Natural killer cell treated with Interleukin-12 subunit alpha and Interleukin-12 subunit beta and Interleukin-15 and Interleukin-18, amount 100 ng/mL, for 72 hours (primary cell): Measurements from ENCODE around the gene ZSCAN25. TPM values are rescaled to one million over a fixed set of nuclear protein-coding genes. Genes with fewer than 3 reads are reported as not detected.
A peak's percentile ranks its signal among the peaks of the same experiment; 100 is the strongest.
"Not testable (repeated sequence)": the region's sequence is repeated elsewhere in the genome, so short reads cannot be mapped to it uniquely, and the experiment has no call there.

ENCODE experiments used
- ATAC-seq, 2 donors: fragments of 150-1000 bp; cut with Tn5 transposase in 1 of 2; sonication (Bioruptor Pico), chemical (Tn5 transposase) in 1 of 2; 2 replicates each; pipeline ENCODE4 v1.10.0; 2021
- DNase-seq: peaks from one replicate; pipeline ENCODE4 v3.0.0; 2022; ENCODE audit warnings: low spot score
- H3K27ac Mint-ChIP-seq, 2 donors: 1 replicate in 1 of 2; 2 replicates in 1 of 2; pipeline ENCODE4 v1.8.0; 2022; ENCODE audit warnings: mixed read lengths in 2 of 2, mild to moderate bottlenecking in 1 of 2, moderate library complexity in 1 of 2
- H3K27me3 Mint-ChIP-seq, 2 donors: 1 replicate in 1 of 2; 2 replicates in 1 of 2; pipeline ENCODE4 v1.8.0; 2022; ENCODE audit warnings: mixed read lengths in 2 of 2
- H3K36me3 Mint-ChIP-seq: one replicate; pipeline ENCODE4 v1.8.0; 2022; ENCODE audit warnings: mixed read lengths
- H3K4me1 Mint-ChIP-seq, 2 donors: 1 replicate in 1 of 2; 2 replicates in 1 of 2; pipeline ENCODE4 v1.8.0; 2022; ENCODE audit warnings: low read depth in 2 of 2, mixed read lengths in 2 of 2, mild to moderate bottlenecking in 1 of 2
- H3K4me3 Mint-ChIP-seq: one replicate; pipeline ENCODE4 v1.8.0; 2022; ENCODE audit warnings: mixed read lengths
- H3K9me3 Mint-ChIP-seq: 2 replicates; pipeline ENCODE4 v1.8.0; 2022; ENCODE audit warnings: mixed read lengths
- total RNA-seq, 2 donors: library from RNA; stranded (reverse); gene quantifications; one replicate each; pipeline ENCODE4 v1.2.3, GENCODE V29; 2022

ZSCAN25 gene
- 10 to 100 TPM; 26.5 to 33.3 TPM for total RNA-seq

DNA sequence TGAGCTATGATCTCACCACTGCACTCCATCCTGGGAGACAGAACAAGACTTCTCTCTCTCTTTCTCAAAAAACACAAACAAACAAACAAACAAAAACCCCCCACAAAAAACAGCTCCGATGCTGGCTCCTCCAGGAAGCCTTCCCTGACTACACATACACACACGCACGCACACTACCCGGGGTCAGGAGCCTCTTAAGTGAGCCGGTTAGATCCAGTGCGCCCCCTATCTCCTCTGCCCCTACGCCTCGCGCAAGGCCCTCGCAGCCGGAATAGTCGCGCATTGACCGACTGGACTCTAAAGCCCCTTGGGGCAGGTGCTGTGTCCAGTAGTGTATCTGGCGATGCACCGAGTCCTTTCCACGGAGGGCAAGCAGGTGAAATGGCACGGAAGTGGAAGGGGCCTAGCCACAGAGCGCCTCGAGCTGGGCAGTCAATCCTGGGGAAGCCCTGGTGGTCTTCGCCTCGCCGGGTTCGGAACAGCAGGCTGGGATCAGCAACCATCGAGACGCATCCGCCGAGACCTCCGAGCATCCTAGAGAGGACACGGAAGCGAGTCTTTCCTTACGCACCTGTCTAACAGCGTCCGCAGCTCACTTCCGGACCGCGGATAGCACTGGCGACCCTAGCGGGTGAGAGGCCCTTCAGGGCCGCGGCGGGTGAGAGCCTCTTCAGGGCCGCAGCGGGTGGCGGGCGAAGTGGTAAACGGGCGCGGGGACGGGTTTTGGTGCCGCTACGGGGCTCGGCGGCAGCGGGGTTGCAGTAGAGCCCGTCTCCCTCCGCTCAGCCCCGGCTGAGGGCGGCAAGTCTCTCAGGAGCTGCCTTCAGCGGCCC is at the start of gene ZSCAN25:
Gene ZSCAN25 (plus strand): TSS at position 588 of the 833 bp plus-strand sequence. CDS start 2,661 bp downstream, outside the sequence.
- ATAC-seq, result peak; percentile 97 to 98
- H3K4me1 Mint-ChIP-seq, result peaks cover 36 to 37% of the 10 kb centered on the region in 2 donors
- H3K9me3 Mint-ChIP-seq, result no peaks in the 10 kb centered on the region
- DNase-seq, result peak; percentile 93
- peak within 1 kb of the TSS; percentile 82 to 90 for H3K27ac Mint-ChIP-seq
- no peaks in the 10 kb centered on the region for H3K27me3 Mint-ChIP-seq
- peaks cover 8% of the 10 kb centered on the region for H3K36me3 Mint-ChIP-seq
- H3K4me3 Mint-ChIP-seq, result peak within 1 kb of the TSS; percentile 89

GRCh38 chr7:99568770-99569169 is 48.0 kb upstream of the ZSCAN25 start:
- not testable (repeated sequence) for H3K27me3 Mint-ChIP-seq, H3K9me3 Mint-ChIP-seq, ATAC-seq, DNase-seq, H3K27ac Mint-ChIP-seq, H3K4me3 Mint-ChIP-seq
- Mint-ChIP-seq H3K4me1 (peaks cover 7 to 17% of the 10 kb centered on the region in 2 donors), H3K36me3 (peaks cover 29% of the 10 kb centered on the region)

DNA sequence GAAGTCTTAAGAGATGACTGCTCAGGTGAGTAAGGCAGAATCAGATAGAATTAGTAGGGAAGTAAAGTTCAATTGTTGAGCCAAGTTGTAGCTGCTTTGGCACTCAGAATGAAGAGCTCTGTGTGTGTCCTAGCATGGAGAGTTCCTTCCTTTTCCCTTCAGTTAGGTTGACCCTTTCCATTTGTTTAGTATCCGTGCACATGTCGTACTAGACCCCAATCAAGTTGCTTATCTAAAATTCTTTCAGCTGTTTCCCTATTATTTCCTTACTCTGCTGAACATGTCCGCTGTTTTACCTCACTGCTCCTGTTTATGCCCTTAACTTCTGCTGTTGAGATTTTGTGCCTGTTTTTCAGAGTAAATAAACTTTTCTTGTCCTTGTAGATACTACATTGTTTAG is 45.0 kb upstream of the ZSCAN25 start:
- no peak overlapping the region for H3K4me3 Mint-ChIP-seq
- peaks cover 18% of the 10 kb centered on the region for H3K36me3 Mint-ChIP-seq
- peak overlapping the region in 1 of 2 donors; percentile 38 for H3K27ac Mint-ChIP-seq
- ATAC-seq, result no peak
- H3K27me3 Mint-ChIP-seq, result no peaks in the 10 kb centered on the region
- H3K9me3 Mint-ChIP-seq, result no peaks in the 10 kb centered on the region
- H3K4me1 Mint-ChIP-seq, result peaks cover 0 to 3% of the 10 kb centered on the region in 2 donors
- DNase-seq, result no peak

DNA sequence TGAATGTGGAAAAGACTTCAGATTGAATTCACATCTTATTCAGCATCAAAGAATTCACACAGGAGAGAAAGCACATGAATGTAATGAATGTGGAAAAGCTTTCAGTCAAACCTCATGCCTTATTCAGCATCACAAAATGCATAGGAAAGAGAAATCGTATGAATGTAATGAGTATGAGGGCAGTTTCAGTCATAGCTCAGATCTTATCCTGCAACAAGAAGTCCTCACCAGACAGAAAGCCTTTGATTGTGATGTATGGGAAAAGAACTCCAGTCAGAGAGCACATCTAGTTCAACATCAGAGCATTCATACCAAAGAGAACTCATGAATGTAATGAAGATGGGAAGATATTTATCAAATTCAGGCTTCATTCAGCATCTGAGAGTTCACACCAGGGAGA is 43.5 kb upstream of the ZSCAN25 start:
- peaks cover 18% of the 10 kb centered on the region for H3K36me3 Mint-ChIP-seq
- H3K27ac Mint-ChIP-seq, result peak overlapping the region in 1 of 2 donors; percentile 7
- H3K9me3 Mint-ChIP-seq, result no peaks in the 10 kb centered on the region
- H3K4me1 Mint-ChIP-seq, result peaks cover 0 to 5% of the 10 kb centered on the region in 2 donors
- no peak for ATAC-seq
- no peak for DNase-seq
- no peak overlapping the region for H3K4me3 Mint-ChIP-seq
- H3K27me3 Mint-ChIP-seq, result no peaks in the 10 kb centered on the region

- Mint-ChIP-seq H3K4me1 (peaks cover 7 to 19% of the 10 kb centered on the region in 2 donors), H3K27me3 (no peaks in the 10 kb centered on the region), H3K4me3 (no peak overlapping the region), H3K27ac (no peak overlapping the region), H3K9me3 (no peaks in the 10 kb centered on the region), H3K36me3 (peaks cover 17% of the 10 kb centered on the region)
- DNase-seq (no peak), ATAC-seq (no peak)
These were observed 40.5 kb upstream of the ZSCAN25 start for GRCh38 chr7:99576251-99576650.

DNA sequence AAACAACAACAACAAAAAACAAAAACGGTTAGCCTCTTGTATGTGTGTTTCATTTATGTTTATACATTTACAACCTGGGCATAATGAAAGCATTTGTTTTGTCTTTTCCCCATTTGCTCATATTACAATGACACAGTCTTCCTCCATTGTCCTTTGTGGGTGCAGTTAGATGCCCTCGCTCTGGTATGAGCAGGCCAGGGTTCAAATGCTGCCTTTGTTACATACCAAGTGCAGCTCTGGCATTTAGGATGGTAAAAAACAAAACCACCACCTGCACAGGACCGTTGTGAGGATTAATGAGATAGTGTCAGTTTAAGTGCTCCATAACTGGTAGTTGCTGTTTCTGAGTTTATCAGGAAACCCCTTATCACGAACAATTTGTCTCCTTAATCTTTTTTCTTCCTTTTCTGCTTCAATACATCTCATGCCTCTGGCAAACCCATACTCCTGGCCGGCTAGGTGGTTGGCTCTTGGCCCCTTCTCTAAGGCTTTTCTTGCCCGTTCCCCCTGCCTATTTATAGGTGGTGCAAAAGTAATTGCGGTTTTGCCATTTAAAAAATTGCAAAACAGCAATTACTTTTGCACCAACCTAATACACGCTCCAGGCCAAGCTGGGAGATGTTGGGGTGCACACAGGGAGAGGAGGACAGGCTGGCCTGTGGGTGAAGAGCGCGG is 37.3 kb upstream of the ZSCAN25 start:
- peak overlapping the region in 1 of 2 donors; percentile 27 for H3K27ac Mint-ChIP-seq
- H3K4me3 Mint-ChIP-seq, result peak overlapping the region; percentile 83
- no peaks in the 10 kb centered on the region for H3K27me3 Mint-ChIP-seq
- ATAC-seq (no peak), DNase-seq (no peak)
- H3K9me3 Mint-ChIP-seq, result no peaks in the 10 kb centered on the region
- peaks cover 8 to 20% of the 10 kb centered on the region in 2 donors for H3K4me1 Mint-ChIP-seq
- H3K36me3 Mint-ChIP-seq, result no peaks in the 10 kb centered on the region

- no peaks in the 10 kb centered on the region for H3K36me3 Mint-ChIP-seq
- H3K27me3 Mint-ChIP-seq, result no peaks in the 10 kb centered on the region
- no peak for DNase-seq
- H3K9me3 Mint-ChIP-seq, result no peaks in the 10 kb centered on the region
- H3K4me3 Mint-ChIP-seq, result peak overlapping the region; percentile 83
- peaks cover 8 to 20% of the 10 kb centered on the region in 2 donors for H3K4me1 Mint-ChIP-seq
- ATAC-seq, result peak; percentile 68 to 71
- H3K27ac Mint-ChIP-seq, result peak overlapping the region in 1 of 2 donors; percentile 61
These were observed 36.6 kb upstream of the ZSCAN25 start for GRCh38 chr7:99579956-99580777.

- H3K4me3 Mint-ChIP-seq, result peak overlapping the region; percentile 83
- not testable (repeated sequence) for ATAC-seq, H3K9me3 Mint-ChIP-seq, H3K36me3 Mint-ChIP-seq, H3K27me3 Mint-ChIP-seq, DNase-seq
- H3K27ac Mint-ChIP-seq, result peak overlapping the region in 1 of 2 donors; percentile 61
- H3K4me1 Mint-ChIP-seq, result peaks cover 8 to 20% of the 10 kb centered on the region in 2 donors
These were observed 35.9 kb upstream of the ZSCAN25 start for GRCh38 chr7:99580778-99581332.

GRCh38 chr7:99588868-99589267 is 27.9 kb upstream of the ZSCAN25 start:
- H3K9me3 Mint-ChIP-seq, result no peaks in the 10 kb centered on the region
- no peak for DNase-seq

GRCh38 chr7:99594948-99595745 is 21.6 kb upstream of the ZSCAN25 start:
- H3K4me3 Mint-ChIP-seq, result no peak overlapping the region
- peak; percentile 64 to 84 for ATAC-seq
- H3K27ac Mint-ChIP-seq, result no peak overlapping the region
- H3K4me1 Mint-ChIP-seq, result no peaks in the 10 kb centered on the region
- no peaks in the 10 kb centered on the region for H3K27me3 Mint-ChIP-seq
- no peak for DNase-seq
- no peaks in the 10 kb centered on the region for H3K36me3 Mint-ChIP-seq
- no peaks in the 10 kb centered on the region for H3K9me3 Mint-ChIP-seq

More at GRCh38 chr7:99588868-99589267, 27.9 kb upstream of the ZSCAN25 start:
- Mint-ChIP-seq H3K4me1 (no peaks in the 10 kb centered on the region), H3K36me3 (no peaks in the 10 kb centered on the region), H3K27ac (no peak overlapping the region), H3K27me3 (peaks cover 0 to 8% of the 10 kb centered on the region in 2 donors), H3K4me3 (no peak overlapping the region)
- peak; percentile 7 to 13 for ATAC-seq

DNA sequence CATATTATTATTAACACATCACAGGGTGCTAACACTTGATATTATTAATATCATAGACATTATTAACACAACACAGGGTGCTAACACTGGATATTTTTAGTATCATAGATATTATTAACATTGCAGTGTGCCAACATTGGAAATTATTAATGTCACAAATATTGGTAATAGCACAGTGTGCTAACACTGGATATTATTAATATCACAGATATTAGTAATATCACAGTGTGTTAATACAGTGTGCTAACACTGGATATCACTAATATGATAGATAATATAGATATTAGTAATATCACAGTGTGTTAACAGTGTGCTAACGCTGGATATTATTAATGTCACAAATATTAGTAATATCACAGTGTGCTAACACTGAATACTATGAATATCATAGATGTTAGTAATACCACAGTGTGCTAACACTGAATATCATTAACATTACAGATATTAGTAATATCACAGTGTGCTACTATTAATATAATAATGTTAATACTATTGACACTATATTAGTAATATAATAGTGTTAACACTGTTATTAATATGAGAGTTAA is 20.3 kb upstream of the ZSCAN25 start:
- Mint-ChIP-seq H3K4me3 (no peak overlapping the region), H3K9me3 (no peaks in the 10 kb centered on the region), H3K27me3 (no peaks in the 10 kb centered on the region), H3K36me3 (no peaks in the 10 kb centered on the region), H3K4me1 (no peaks in the 10 kb centered on the region), H3K27ac (no peak overlapping the region)
- DNase-seq, result no peak
- no peak for ATAC-seq

DNA sequence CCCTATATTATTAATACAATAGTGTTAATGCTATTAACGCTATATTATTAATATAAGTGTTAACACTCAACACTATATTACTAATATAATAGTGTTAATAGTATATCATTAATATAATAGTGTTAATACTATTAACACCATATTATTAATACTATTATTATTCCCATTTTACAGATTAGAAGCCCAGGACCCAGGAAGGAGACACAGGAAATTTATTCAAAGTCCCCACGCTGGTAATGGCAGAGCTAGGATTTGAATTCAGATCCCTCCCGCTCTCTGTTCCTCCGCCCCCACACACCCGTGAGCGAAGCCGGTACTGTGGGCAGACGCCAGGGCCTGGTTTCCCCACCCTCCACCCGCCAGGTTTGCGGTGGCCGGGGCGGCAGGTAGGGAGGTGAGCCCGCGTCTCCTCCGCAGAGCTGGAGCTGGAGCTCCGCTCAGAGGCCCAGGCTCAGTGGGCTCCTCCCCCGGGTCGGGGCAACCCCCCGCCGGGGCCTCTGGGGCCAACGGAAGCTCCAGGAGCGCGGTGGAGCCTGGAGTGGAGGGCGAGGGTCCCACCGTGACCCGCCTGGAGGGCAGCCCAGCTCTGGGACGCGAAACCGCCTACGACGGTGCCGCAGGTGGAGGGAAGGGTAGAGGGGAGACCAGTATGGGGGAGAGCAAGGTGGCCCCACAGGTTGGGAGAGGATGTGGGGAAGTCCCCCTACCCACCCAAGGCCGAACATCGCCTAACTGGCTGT is 18.8 kb upstream of the ZSCAN25 start, which contains the start of gene TMEM225B:
Gene TMEM225B (plus strand): TSS at position 506 of the 740 bp plus-strand sequence. CDS start 6,122 bp downstream, outside the sequence.
- Mint-ChIP-seq H3K36me3 (no peaks in the 10 kb centered on the region), H3K4me3 (no peak within 1 kb of the TSS), H3K4me1 (no peaks in the 10 kb centered on the region), H3K27me3 (no peaks in the 10 kb centered on the region), H3K9me3 (no peaks in the 10 kb centered on the region), H3K27ac (no peak within 1 kb of the TSS)
- peak in 1 of 2 donors; percentile 38 for ATAC-seq
- no peak for DNase-seq
